ENCODE results near the gene SLC26A9.

SLC26A9 gene

DNA sequence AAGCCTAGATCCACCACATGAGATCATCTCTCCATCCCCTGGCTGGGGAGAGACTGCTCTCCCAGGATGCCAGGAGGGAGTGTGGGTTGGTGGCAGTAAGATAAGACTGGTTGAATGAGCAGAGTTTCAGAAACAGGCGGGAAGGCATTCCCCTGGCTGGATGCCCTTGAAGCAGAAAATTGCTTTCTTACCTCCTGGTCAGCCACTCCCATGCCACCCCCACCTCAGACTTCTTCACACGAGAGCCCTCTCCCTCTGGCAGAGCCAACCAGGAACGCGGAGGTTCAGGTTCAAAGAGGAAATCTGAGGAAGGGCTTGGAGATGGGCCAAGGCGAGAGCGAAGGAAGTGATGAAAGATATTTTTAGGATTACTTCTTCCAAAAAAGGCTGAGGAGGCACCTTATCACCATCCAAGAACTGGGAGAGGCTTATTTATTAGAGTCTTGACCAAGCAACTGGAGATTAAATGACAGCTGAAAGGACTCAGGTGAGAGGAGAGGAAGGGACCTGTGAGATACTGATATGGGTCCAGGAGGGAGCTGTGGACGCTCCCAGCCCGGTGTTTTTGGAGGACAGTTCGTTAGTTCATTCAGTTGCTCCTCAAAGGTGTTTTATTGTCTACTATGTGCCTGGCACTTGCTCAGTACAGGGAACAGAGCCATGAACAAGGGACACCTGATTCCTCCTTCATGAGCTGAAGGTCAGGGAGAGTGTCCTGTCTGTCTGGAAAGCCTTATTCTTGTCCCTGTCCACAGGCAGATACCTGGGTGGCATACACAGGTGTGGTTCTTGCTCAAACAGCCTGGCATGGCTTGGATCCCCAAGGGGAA, 18.9 kb upstream of the SLC26A9 start:
- no peak overlapping the region for H3K4me3 ChIP-seq (ENCODE audit: control insufficient read depth, low read depth, low read length)
- no peak for DNase-seq (ENCODE audit: low read depth)
- TF ChIP-seq, protein P1, sequence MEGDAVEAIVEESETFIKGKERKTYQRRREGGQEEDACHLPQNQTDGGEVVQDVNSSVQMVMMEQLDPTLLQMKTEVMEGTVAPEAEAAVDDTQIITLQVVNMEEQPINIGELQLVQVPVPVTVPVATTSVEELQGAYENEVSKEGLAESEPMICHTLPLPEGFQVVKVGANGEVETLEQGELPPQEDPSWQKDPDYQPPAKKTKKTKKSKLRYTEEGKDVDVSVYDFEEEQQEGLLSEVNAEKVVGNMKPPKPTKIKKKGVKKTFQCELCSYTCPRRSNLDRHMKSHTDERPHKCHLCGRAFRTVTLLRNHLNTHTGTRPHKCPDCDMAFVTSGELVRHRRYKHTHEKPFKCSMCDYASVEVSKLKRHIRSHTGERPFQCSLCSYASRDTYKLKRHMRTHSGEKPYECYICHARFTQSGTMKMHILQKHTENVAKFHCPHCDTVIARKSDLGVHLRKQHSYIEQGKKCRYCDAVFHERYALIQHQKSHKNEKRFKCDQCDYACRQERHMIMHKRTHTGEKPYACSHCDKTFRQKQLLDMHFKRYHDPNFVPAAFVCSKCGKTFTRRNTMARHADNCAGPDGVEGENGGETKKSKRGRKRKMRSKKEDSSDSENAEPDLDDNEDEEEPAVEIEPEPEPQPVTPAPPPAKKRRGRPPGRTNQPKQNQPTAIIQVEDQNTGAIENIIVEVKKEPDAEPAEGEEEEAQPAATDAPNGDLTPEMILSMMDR (conservative IDR thresholded peaks at IDR 0.05; ENCODE audit: control insufficient read depth, insufficient read depth, low read depth, low read length) = no peak

DNA sequence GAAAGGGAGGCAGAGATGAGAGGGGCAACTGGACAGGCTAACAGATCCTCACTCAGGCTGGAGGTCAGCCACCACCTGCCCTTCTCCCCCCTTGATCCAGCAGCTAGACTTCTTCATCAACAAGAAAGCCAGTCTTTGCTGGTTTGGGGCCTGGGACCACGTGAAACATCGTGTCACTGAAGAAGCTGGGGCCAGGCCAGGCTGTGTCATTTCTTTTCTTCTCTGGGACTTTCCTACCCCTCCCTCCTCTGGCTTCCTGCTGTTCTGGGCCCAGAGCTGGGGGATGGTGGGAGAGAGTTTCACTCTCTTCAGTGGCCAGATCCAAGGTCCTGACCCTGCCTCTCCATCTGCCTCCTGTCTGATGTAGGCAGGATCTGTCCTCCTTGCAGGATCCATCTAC, 18.1 kb upstream of the SLC26A9 start:
- H3K4me3 ChIP-seq (ENCODE audit: control insufficient read depth, low read depth, low read length) = no peak overlapping the region
- no peak for DNase-seq (ENCODE audit: low read depth)
- TF ChIP-seq, protein P1 (conservative IDR thresholded peaks at IDR 0.05; ENCODE audit: control insufficient read depth, insufficient read depth, low read depth, low read length) = no peak

DNA sequence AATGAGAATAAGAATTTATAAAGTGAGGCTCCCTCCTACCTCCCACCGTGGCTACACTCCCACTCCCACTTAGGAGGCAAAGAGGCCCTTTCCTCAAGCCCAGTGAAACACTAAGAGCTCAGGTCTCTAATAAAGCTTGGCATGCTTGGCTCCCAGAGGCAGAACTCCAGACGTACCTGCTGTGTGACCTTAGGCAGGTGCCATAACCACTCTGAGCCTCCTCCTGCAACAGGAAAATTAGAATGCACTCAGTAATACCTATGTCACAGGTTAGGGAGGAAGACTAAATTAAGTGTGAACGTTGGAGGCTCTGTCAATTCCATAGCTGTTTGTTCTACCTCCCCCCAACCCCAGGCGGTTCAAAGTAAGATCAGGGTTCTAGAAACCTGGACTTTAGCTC, 16.5 kb upstream of the SLC26A9 start:
- TF ChIP-seq, protein P1 (conservative IDR thresholded peaks at IDR 0.05; ENCODE audit: control insufficient read depth, insufficient read depth, low read depth, low read length) = no peak
- DNase-seq (ENCODE audit: low read depth) = no peak
- no peak overlapping the region for H3K4me3 ChIP-seq (ENCODE audit: control insufficient read depth, low read depth, low read length)

DNA sequence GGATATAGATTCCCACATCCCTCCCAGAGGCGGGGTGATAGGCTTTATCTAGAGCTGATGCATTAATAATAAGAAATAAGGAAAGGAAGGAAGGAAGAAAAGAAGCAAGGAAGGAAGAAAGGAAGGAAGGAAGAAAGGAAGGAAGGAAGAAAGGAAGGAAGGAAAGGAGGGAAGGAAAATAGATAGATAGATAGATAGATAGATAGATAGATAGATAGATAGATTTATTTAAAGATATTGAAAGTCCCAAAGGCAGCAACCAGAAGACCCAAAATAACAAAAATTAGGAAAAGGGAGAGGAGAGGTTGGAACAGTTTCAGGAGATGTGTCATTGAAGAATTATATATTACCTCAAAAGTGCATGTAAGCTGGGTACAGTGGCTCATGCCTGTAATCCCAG, 12.2 kb upstream of the SLC26A9 start:
- TF ChIP-seq, protein P1 (conservative IDR thresholded peaks at IDR 0.05; ENCODE audit: control insufficient read depth, insufficient read depth, low read depth, low read length) = no peak
- H3K4me3 ChIP-seq (ENCODE audit: control insufficient read depth, low read depth, low read length) = no peak overlapping the region
- no peak for DNase-seq (ENCODE audit: low read depth)

DNA sequence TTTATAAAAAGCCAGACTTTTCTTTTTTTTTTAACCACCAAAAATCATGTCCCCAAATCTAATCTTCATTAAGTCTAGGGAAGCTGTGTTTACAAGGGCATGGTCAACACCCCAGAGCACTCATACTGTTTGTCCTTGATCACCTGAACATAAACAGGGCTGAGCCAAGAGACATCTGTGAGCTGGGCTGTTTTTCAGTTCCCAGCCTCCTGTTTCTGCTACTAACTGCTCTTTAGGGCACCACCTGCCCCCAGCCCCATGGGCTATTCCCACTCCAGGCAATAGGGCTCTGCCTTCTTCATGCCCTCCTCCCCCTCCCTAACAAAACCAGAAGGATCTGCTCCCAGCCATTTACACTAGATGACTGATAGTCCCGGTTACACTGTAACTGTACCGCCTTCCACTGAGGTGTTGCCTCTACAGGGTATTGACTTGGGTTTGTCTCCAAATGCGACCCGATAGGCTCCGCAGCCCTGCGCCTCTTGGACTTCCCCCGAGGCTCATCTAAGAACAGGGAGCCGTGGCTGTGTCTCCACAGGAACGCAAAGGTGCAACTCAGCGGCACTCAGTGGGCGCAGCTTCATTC, 11.7 kb upstream of the SLC26A9 start:
- H3K4me3 ChIP-seq (ENCODE audit: control insufficient read depth, low read depth, low read length) = no peak overlapping the region
- TF ChIP-seq, protein P1 (conservative IDR thresholded peaks at IDR 0.05; ENCODE audit: control insufficient read depth, insufficient read depth, low read depth, low read length) = no peak
- DNase-seq (ENCODE audit: low read depth) = no peak

DNA sequence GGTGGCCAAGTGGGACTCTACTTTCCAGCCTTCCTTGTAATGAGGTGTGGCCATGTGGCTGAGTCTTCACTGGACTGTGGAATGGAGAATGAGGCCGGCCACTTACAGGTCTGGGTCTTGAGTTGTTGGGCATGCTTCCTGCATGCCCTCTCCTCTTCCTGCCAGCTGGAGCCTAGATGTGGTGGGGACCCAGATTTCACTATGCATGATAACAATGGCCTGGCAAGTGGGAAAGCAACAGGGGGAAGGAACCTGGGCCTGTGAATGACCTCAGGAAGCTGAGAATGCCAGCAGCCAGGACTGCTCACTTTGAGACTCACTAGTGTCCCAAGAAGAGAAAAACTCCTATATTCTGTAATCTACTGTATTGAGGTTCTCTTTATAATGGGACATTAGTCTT, 8.5 kb upstream of the SLC26A9 start:
- no peak overlapping the region for H3K4me3 ChIP-seq (ENCODE audit: control insufficient read depth, low read depth, low read length)
- no peak for DNase-seq (ENCODE audit: low read depth)

More for the DNA sequence above, 8.5 kb upstream of the SLC26A9 start:
- TF ChIP-seq, protein P1 (conservative IDR thresholded peaks at IDR 0.05; ENCODE audit: control insufficient read depth, insufficient read depth, low read depth, low read length) = no peak

All from fibroblast of mammary gland (primary cell).